Measurements from ENCODE around the gene RGL1. TPM values are rescaled to one million over a fixed set of nuclear protein-coding genes. Genes with fewer than 3 reads are reported as not detected.

Gene RGL1
- total RNA-seq, 1 experiment from 2014 or later = 74.0 TPM

- no peak for TF ChIP-seq EZH2 (IDR thresholded peaks at IDR 0.05; ENCODE audit: borderline replicate concordance, low read depth, low read length, poor library complexity, severe bottlenecking)
- Histone ChIP-seq H3K4me1 (ENCODE audit: insufficient read depth, low read length, poor library complexity, severe bottlenecking) (peaks cover 55% of the 10 kb centered on the region), H3K27ac (ENCODE audit: low read depth, low read length, poor library complexity, severe bottlenecking) (peak overlapping the region; percentile 95), H3K27me3 (replicated peaks; ENCODE audit: insufficient read depth, low read depth, low read length, poor library complexity) (no peaks in the 10 kb centered on the region), H3K9me3 (ENCODE audit: low read depth, low read length, poor library complexity, severe bottlenecking) (no peaks in the 10 kb centered on the region), H3K36me3 (ENCODE audit: insufficient read depth, low read length, poor library complexity, severe bottlenecking) (peaks cover 86% of the 10 kb centered on the region), H3K4me3 (ENCODE audit: low read depth, low read length, poor library complexity, severe bottlenecking) (peak overlapping the region; percentile 1)
- no TSS peak for BruUV-seq (replicated peaks)
- CTCF ChIA-PET = interaction anchor here (0.6 kb wide), 1 partner anchor 156 kb away, joined by 3 read pairs; no protein-coding TSS in a partner anchor
- intact Hi-C loops (cut with micrococcal nuclease; ENCODE audit: unreplicated experiment) = no loop called here
- no peak for DNase-seq (ENCODE audit: low spot score)
- POLR2A ChIA-PET (ENCODE audit: low non-redundant PET) = no interaction called here
Observed at GRCh38 chr1:183914276-183914675, 109.4 kb downstream of the RGL1 start.

DNA sequence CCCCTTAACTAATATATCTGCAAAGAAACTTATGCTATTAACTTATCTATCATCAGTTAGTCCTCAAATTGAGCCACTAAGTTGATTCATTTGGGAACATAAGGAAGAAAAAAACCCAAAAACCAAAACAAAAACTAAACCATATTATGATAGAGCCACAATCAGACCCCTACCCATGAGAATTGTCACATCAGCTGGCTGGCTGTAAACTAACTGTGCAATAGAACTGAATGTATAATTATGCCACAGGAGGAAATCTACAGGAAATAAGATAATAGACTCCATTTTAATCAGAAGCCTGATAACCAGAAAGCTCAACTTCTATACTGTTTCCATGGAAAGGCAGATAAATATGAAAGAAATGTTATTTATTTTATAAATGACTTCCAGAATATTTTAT is 110.0 kb downstream of the RGL1 start:
- Histone ChIP-seq H3K27me3 (replicated peaks; ENCODE audit: insufficient read depth, low read depth, low read length, poor library complexity) (no peaks in the 10 kb centered on the region), H3K4me3 (ENCODE audit: low read depth, low read length, poor library complexity, severe bottlenecking) (peak overlapping the region; percentile 1), H3K36me3 (ENCODE audit: insufficient read depth, low read length, poor library complexity, severe bottlenecking) (peaks cover 85% of the 10 kb centered on the region), H3K9me3 (ENCODE audit: low read depth, low read length, poor library complexity, severe bottlenecking) (no peaks in the 10 kb centered on the region), H3K27ac (ENCODE audit: low read depth, low read length, poor library complexity, severe bottlenecking) (peak overlapping the region; percentile 95), H3K4me1 (ENCODE audit: insufficient read depth, low read length, poor library complexity, severe bottlenecking) (peaks cover 55% of the 10 kb centered on the region)
- intact Hi-C loops (cut with micrococcal nuclease; ENCODE audit: unreplicated experiment) = loop anchor here (1.0 to 5.0 kb wide), 3 partner anchors 73 to 443 kb away; partner anchors contain the start of gene SMG7
- POLR2A ChIA-PET (ENCODE audit: low non-redundant PET) = no interaction called here
- TF ChIP-seq CTCF (conservative IDR thresholded peaks at IDR 0.05; ENCODE audit: low read depth, low read length) (no peak), EZH2 (IDR thresholded peaks at IDR 0.05; ENCODE audit: borderline replicate concordance, low read depth, low read length, poor library complexity, severe bottlenecking) (no peak)
- BruUV-seq (replicated peaks) = no TSS peak
- CTCF ChIA-PET = interaction anchor here (0.6 to 2.2 kb wide), 5 partner anchors 72 to 749 kb away, joined by 3 to 48 read pairs (median 4); no protein-coding TSS in a partner anchor
- peak; percentile 86 for DNase-seq (ENCODE audit: low spot score)

GRCh38 chr1:183915625-183916510 is 110.9 kb downstream of the RGL1 start:
- H3K27me3 ChIP-seq (replicated peaks; ENCODE audit: insufficient read depth, low read depth, low read length, poor library complexity) = no peaks in the 10 kb centered on the region
- peaks cover 56% of the 10 kb centered on the region for H3K4me1 ChIP-seq (ENCODE audit: insufficient read depth, low read length, poor library complexity, severe bottlenecking)
- ChIA-PET CTCF (interaction anchor here (0.6 to 2.2 kb wide), 19 partner anchors 16 to 775 kb away, joined by 3 to 48 read pairs (median 4); partner anchors contain the start of gene APOBEC4), POLR2A (ENCODE audit: low non-redundant PET) (interaction anchor here (1.1 kb wide), 1 partner anchor 138 kb away, joined by 7 read pairs; no protein-coding TSS in a partner anchor)
- no peak for TF ChIP-seq EZH2 (IDR thresholded peaks at IDR 0.05; ENCODE audit: borderline replicate concordance, low read depth, low read length, poor library complexity, severe bottlenecking)
- TF ChIP-seq CTCF (conservative IDR thresholded peaks at IDR 0.05; ENCODE audit: low read depth, low read length) = peak; percentile 90
- H3K36me3 ChIP-seq (ENCODE audit: insufficient read depth, low read length, poor library complexity, severe bottlenecking) = peaks cover 85% of the 10 kb centered on the region
- intact Hi-C loops (cut with micrococcal nuclease; ENCODE audit: unreplicated experiment) = loop anchor here (1.0 to 5.0 kb wide), 5 partner anchors 74 to 444 kb away; partner anchors contain the start of gene SMG7
- TSS peak; percentile 90 for BruUV-seq (replicated peaks)
- H3K27ac ChIP-seq (ENCODE audit: low read depth, low read length, poor library complexity, severe bottlenecking) = peak overlapping the region; percentile 95
- DNase-seq (ENCODE audit: low spot score) = peak; percentile 97
- H3K9me3 ChIP-seq (ENCODE audit: low read depth, low read length, poor library complexity, severe bottlenecking) = no peaks in the 10 kb centered on the region
- H3K4me3 ChIP-seq (ENCODE audit: low read depth, low read length, poor library complexity, severe bottlenecking) = peak overlapping the region; percentile 6

Measured in A673 (cell line).